Measurements from ENCODE around the gene STX8.

Gene STX8

DNA sequence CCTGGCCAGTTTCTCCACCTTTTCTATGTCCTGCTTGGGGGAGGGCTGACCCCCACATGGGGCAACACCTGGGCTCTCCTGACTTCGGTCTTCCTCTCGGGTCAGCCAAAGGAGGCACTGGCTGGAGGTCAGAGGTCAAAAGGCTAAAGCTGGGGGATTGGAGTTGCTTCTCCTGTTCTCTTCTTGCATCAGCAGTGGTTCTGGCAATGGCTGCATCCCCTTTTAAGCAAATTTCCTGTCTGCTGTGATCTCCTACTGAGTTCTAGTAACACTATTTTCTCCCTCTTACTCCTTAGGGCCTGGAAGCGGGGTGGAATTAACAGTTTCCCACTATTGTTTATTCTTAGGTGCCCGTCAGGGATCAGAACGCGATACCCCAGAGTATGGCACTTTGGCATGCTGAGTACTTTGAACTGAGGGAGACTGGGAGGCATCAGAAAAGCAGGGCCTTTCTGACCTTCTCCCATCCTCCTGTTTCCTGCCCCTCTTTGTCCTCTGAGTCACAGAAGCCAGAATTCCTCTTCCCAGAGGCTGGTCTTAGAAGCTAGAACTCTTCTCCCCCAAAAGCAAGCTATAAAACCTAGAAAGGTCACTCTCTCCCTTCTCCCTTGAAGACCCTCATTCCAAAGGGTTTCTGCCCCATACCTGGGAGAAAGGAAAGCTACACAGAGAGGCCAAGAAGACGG, 268.2 kb downstream of the STX8 start:
- Mint-ChIP-seq H3K36me3 (peaks cover 5% of the 10 kb centered on the region), H3K4me1 (peaks cover 5% of the 10 kb centered on the region), H3K4me3 (no peak overlapping the region), H3K27me3 (no peaks in the 10 kb centered on the region), H3K9me3 (no peaks in the 10 kb centered on the region), H3K27ac (no peak overlapping the region)
- no peak for DNase-seq (ENCODE audit: low spot score in 2 of 2)
- ATAC-seq (ENCODE audit: low read depth), result no peak

DNA sequence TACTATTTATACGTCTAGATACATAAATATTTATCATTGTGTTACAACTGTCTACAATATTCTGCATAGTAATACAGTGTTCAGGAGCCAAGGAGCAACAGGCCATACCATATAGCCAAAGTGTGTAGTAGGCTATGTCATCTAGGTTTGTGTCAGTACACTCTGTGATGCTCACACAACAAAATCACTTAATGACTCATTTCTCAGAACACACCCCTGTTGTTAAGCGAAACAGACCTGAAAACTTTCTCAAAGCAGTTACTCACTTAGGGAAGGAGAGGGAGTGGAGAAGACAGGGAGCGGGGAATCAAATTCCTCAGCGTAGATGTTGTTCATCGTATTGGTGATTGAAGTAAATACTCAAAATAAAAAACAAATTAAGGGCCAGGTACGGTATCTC, 269.5 kb downstream of the STX8 start:
- peaks cover 10% of the 10 kb centered on the region for H3K4me1 Mint-ChIP-seq
- H3K9me3 Mint-ChIP-seq, result no peaks in the 10 kb centered on the region
- peaks cover 4% of the 10 kb centered on the region for H3K36me3 Mint-ChIP-seq
- H3K27me3 Mint-ChIP-seq, result no peaks in the 10 kb centered on the region
- no peak overlapping the region for H3K4me3 Mint-ChIP-seq
- DNase-seq (ENCODE audit: low spot score in 2 of 2), result no peak
- ATAC-seq (ENCODE audit: low read depth), result no peak
- H3K27ac Mint-ChIP-seq, result no peak overlapping the region

DNA sequence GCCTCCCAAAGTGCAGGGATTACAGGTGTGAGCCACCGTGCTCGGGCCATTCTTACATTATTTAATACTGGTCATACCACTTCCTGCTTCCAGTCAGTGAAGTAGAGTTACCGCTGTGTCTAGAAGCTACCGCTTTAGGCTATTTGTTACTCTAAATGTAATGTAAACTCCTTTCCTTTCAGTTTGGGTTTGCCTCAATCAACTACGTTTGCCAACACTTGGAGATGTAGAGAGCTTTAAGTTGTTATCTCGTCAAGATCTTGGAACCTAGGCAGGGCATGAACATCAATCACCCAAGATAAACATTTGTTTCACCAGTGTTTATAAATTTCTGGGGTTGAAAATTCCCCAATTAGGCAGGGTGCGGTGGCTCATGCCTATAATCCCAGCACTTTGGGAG, 275.9 kb downstream of the STX8 start:
- DNase-seq (ENCODE audit: low spot score in 2 of 2) (no peak), ATAC-seq (ENCODE audit: low read depth) (no peak)
- Mint-ChIP-seq H3K27me3 (no peaks in the 10 kb centered on the region), H3K4me3 (no peak overlapping the region), H3K27ac (no peak overlapping the region), H3K9me3 (no peaks in the 10 kb centered on the region), H3K36me3 (peaks cover 12% of the 10 kb centered on the region), H3K4me1 (peaks cover 12% of the 10 kb centered on the region)

DNA sequence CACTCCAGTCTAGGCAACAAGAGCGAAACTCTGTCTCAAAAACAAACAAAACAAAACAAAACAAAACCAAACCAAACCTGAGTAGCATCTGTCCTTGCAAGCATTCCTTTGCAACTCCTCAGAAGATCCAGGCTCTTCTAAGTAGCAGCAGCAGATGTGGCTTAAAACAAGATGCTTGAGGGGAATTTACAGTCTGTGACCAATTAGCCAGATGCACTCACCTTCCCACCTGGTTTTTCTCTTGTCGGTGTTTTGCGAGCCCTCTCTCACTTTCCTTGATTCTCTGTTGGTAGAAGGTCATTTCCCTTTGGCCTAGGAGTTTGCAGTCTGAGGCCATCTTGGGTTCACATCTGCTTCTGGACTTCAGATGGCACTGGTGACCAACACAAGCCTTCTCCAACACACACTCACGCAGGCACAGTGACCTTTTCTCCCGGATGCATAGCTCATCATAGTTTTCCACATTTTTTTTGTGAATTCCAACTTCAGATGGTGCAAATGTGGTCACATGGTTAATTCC, 276.8 kb downstream of the STX8 start:
- no peak for ATAC-seq (ENCODE audit: low read depth)
- no peaks in the 10 kb centered on the region for H3K27me3 Mint-ChIP-seq
- DNase-seq (ENCODE audit: low spot score in 2 of 2), result no peak
- no peak overlapping the region for H3K4me3 Mint-ChIP-seq
- peaks cover 14% of the 10 kb centered on the region for H3K4me1 Mint-ChIP-seq
- no peak overlapping the region for H3K27ac Mint-ChIP-seq
- no peaks in the 10 kb centered on the region for H3K9me3 Mint-ChIP-seq
- peaks cover 12% of the 10 kb centered on the region for H3K36me3 Mint-ChIP-seq

DNA sequence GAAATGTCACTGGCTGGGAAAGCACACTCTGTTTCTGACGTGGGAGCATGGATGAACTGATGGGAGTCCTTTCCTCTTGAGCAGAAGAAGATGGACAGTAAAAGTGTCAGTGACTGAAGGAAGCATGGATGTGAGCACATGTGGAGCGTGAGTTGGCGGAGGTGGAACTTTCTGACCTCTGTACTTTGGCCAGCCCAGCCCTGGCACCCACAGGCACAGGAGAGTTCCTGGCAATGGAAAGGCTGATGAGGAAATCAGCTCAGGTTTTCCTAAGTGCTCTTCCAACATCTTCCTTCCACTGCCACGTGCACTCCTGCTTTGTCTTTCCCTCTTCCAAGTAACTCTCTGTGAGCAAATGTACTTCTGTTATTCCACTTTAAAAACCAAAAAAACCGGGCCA, 277.5 kb downstream of the STX8 start:
- H3K9me3 Mint-ChIP-seq, result no peaks in the 10 kb centered on the region
- H3K27ac Mint-ChIP-seq, result no peak overlapping the region
- no peaks in the 10 kb centered on the region for H3K27me3 Mint-ChIP-seq
- ATAC-seq (ENCODE audit: low read depth) (no peak), DNase-seq (ENCODE audit: low spot score in 2 of 2) (no peak)
- H3K4me3 Mint-ChIP-seq, result no peak overlapping the region
- peaks cover 12% of the 10 kb centered on the region for H3K4me1 Mint-ChIP-seq
- peaks cover 10% of the 10 kb centered on the region for H3K36me3 Mint-ChIP-seq

DNA sequence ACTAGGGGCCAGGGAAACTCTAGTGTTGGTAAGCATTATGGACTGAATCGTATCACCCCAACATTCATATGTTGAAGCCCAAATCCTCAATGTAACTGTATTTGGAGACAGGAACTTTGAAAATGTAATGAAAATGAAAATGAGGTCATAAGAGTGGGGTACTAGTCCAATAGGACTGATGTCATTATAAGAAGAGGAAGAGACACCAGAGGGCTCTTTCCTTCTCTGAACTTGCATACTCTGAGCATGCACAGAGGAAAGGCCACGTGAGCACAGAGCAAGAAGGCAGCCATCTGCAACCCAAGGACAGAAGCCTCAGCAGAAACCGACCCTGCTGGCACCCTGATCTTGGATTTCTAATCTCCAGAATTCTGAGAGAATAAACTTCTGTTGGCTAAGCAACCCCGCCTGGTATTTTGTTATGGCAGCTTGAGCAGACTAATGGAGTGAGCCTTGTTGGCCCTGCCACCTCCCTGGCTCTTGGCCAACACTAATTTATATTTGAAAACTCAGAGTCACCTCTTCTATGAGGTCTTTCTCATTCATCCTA, 280.9 kb downstream of the STX8 start:
- DNase-seq (ENCODE audit: low spot score in 2 of 2) (no peak), ATAC-seq (ENCODE audit: low read depth) (no peak)
- Mint-ChIP-seq H3K9me3 (no peaks in the 10 kb centered on the region), H3K4me1 (peaks cover 21% of the 10 kb centered on the region), H3K27me3 (no peaks in the 10 kb centered on the region), H3K36me3 (peaks cover 6% of the 10 kb centered on the region), H3K27ac (no peak overlapping the region), H3K4me3 (no peak overlapping the region)

DNA sequence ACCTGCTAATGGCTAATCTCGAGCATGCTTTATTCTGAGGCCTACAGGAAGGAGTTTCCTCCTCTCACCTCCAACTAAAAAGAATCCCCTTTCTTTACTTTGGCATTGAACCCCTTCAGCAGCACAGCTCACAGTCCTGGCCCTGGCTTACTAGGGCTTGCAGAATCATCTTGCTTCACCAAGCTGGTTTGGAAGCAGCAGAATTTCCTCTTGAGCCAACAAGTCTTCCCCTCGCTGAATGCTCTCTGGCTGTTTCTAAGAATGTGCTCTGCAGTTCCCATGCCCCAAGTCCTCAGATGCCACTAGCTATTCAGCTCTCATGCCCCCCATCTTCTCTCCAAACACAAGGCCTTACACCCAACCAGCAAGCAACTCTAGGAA, 283.1 kb downstream of the STX8 start:
- Mint-ChIP-seq H3K4me3 (no peak overlapping the region), H3K4me1 (peaks cover 24% of the 10 kb centered on the region), H3K27ac (peak overlapping the region; percentile 7), H3K36me3 (peaks cover 3% of the 10 kb centered on the region), H3K9me3 (no peaks in the 10 kb centered on the region), H3K27me3 (no peaks in the 10 kb centered on the region)
- DNase-seq (ENCODE audit: low spot score in 2 of 2), result no peak
- no peak for ATAC-seq (ENCODE audit: low read depth)

DNA sequence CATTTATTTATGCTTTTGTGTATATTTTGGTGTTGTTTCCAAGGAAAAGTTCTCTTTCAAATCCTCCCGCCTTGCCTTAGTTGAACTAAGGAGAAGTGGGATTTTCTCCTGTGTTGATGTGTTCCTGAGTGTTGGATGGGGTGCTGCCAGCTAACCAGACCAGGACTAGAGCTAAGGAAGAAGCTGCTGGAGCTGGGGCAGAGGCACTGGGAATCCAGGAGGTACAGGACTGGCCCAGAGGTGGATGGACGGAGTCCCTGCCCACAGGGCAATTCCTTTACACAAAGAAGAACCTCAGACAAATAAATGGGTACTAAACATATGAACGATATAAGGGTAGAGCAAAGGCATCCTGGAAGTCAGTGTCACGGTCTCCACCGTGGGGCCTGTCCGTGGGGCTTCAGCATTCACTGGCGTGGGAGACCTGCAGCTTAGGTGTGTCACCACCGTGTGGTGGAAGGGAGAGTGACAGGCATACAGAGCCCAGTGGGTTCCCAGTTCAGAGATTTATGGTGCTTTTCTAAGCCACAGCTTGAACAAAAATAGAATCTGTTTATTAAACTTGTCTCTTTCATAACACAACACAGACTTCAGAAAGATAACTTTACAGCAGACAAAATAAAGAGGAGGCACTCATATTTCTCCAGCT, 283.6 kb downstream of the STX8 start:
- no peak overlapping the region for H3K27ac Mint-ChIP-seq

DNA sequence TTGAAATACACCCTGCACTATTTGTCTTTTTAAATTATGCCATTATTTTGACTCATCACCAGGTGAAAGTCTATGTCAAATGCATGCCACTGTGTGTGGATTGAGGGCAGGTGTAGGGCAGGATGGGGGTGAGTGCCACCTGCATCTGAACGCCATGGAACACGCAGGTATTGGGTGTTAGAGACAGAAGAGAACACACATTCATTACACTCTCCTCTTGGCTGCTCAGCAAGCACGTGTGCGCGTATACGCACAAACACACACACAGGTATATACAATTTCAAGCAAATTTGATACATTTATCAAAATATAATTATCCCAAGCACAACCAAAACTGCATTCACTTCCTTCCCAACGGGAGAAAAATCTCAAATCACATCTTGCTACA, 285.4 kb downstream of the STX8 start:
- H3K27me3 Mint-ChIP-seq, result no peaks in the 10 kb centered on the region
- H3K4me3 Mint-ChIP-seq, result no peak overlapping the region
- no peaks in the 10 kb centered on the region for H3K9me3 Mint-ChIP-seq
- ATAC-seq (ENCODE audit: low read depth) (no peak), DNase-seq (ENCODE audit: low spot score in 2 of 2) (no peak)
- H3K4me1 Mint-ChIP-seq, result peaks cover 24% of the 10 kb centered on the region
- no peaks in the 10 kb centered on the region for H3K36me3 Mint-ChIP-seq
- peak overlapping the region; percentile 42 for H3K27ac Mint-ChIP-seq

More for the DNA sequence above, 283.6 kb downstream of the STX8 start:
- peak; percentile 14 to 17 for DNase-seq (ENCODE audit: low spot score in 2 of 2)
- H3K27me3 Mint-ChIP-seq, result no peaks in the 10 kb centered on the region
- H3K36me3 Mint-ChIP-seq, result peaks cover 2% of the 10 kb centered on the region
- no peaks in the 10 kb centered on the region for H3K9me3 Mint-ChIP-seq
- peaks cover 24% of the 10 kb centered on the region for H3K4me1 Mint-ChIP-seq
- no peak overlapping the region for H3K4me3 Mint-ChIP-seq
- peak; percentile 47 for ATAC-seq (ENCODE audit: low read depth)

DNA sequence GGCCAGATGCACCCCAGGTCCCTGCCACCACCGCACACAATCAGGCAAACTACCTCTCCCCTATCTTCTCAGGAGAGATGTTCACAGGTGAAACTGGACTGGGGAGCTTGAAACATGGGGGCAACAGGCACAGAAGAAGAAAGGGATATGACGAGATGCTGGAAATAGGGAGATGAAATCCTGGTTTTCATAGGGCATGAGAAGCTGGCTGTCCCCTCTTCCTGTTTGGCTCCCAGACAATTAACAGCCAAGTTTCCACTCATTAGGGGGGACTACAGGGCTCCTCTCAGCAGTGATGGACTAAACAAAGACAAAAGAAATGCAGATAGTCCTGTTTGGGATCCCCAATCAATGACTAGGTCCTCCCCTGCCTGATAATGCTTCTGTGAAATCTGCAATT, 288.3 kb downstream of the STX8 start:
- Mint-ChIP-seq H3K36me3 (peaks cover 5% of the 10 kb centered on the region), H3K27me3 (no peaks in the 10 kb centered on the region), H3K4me1 (peaks cover 19% of the 10 kb centered on the region), H3K27ac (no peak overlapping the region), H3K9me3 (no peaks in the 10 kb centered on the region), H3K4me3 (no peak overlapping the region)
- ATAC-seq (ENCODE audit: low read depth) (no peak), DNase-seq (ENCODE audit: low spot score in 2 of 2) (no peak)

DNA sequence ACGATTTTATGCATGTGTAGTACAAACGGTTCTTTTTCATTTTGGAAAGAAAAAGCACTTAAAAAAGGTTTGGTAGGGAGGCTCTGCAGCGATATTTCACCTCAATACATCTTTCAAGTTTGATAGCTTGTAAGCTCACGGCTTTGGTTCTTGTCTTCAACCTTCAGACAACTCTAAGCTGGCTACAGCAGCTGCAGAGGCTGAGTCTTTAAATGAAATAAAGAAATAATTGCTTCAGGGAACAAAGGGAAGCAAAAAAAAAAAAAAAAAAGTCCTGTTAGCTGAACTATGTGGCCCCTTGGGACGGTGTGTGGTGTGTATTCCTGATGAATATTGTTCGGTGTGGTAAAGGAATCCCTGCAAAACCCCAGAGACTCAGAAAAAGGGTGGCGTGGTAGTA, 289.2 kb downstream of the STX8 start:
- Mint-ChIP-seq H3K4me1 (peaks cover 14% of the 10 kb centered on the region), H3K9me3 (no peaks in the 10 kb centered on the region), H3K36me3 (peaks cover 5% of the 10 kb centered on the region)

DNA sequence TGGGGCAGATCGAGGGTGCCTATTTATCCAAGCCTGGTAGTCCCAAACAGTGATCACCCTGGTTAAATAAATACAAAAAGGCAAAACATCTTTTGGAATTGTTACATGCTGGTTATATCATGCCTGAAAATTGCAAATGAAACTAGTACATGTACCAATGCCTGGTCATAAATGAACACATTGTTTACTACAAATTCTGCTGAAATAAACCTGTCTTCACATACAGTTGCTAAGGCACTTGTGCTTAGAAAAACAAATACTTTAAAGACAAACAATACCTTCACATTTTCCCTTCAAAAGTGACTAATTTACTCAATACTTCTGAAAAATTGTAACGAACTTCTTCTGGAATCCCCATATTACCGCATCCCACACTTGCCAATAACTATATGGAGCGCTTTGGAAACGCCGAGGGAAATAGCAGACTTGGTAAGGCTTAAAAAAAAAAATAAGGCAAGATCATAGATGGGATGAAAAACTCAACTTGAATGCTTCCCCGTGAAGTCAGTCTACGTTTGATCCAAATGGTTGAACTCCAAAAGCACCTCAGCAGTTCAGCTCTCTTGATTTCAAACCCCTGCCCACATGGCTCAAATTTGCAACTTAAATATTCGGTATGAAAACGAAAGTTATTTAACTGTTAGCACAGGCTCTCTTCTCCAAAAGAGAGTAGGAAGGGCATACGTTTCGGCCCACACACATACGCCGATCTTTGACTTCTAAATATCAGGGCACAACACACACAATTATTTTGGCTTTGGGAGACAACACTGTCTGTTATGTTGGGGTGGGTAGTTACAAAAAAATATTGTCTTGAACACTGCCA, 289.8 kb downstream of the STX8 start:
- no peak for DNase-seq (ENCODE audit: low spot score in 2 of 2)
- Mint-ChIP-seq H3K9me3 (no peaks in the 10 kb centered on the region), H3K27ac (no peak overlapping the region)

More for the DNA sequence above, 289.2 kb downstream of the STX8 start:
- DNase-seq (ENCODE audit: low spot score in 2 of 2) (no peak), ATAC-seq (ENCODE audit: low read depth) (no peak)
- Mint-ChIP-seq H3K27me3 (no peaks in the 10 kb centered on the region), H3K4me3 (no peak overlapping the region), H3K27ac (no peak overlapping the region)

DNA sequence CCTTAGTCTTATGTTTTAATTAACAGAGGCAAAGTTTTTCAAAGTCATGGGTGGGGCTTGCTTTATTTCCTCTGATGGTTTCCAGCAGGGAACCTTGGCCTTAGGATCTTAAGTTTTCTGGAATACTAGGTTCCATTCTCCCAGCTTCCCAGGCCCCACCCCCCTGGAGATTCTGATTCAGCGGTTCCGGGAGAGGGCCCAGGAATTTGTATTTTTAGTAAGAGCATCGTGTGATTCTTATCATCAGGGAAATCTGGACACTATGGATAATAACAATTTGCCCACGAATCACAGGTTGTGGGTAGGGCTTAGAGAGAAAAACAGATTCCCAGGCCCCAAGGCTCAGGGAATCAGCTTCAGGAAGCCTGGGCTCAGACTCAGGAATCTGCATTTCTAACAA, 290.7 kb downstream of the STX8 start:
- no peak for ATAC-seq (ENCODE audit: low read depth)
- no peak overlapping the region for H3K4me3 Mint-ChIP-seq
- peaks cover 9% of the 10 kb centered on the region for H3K4me1 Mint-ChIP-seq
- no peaks in the 10 kb centered on the region for H3K27me3 Mint-ChIP-seq
- H3K9me3 Mint-ChIP-seq, result no peaks in the 10 kb centered on the region
- H3K27ac Mint-ChIP-seq, result no peak overlapping the region
- DNase-seq (ENCODE audit: low spot score in 2 of 2), result no peak
- peaks cover 14% of the 10 kb centered on the region for H3K36me3 Mint-ChIP-seq

More for the DNA sequence above, 289.8 kb downstream of the STX8 start:
- Mint-ChIP-seq H3K27me3 (no peaks in the 10 kb centered on the region), H3K4me1 (peaks cover 16% of the 10 kb centered on the region), H3K36me3 (peaks cover 9% of the 10 kb centered on the region), H3K4me3 (no peak overlapping the region)
- no peak for ATAC-seq (ENCODE audit: low read depth)

DNA sequence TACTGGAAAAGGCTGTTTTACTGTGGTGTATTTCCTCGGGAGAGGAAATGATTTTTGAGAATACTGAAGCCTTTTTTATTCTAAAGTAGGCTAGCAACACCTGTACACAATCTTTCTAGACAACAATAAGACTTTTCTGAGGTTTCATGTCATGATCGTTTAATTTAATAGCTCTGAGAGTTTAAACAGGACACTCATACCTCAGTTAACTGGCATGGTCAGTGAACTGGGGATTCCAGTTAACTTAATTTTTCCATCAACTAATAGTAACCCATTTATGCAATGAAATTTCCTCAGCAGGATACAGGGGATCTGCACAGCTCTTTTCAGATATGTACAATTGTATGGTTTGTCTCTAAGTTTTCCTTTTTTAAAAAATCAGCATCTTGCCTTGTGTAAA, 291.7 kb downstream of the STX8 start:
- no peak for DNase-seq (ENCODE audit: low spot score in 2 of 2)
- Mint-ChIP-seq H3K27ac (no peak overlapping the region), H3K4me3 (no peak overlapping the region), H3K9me3 (no peaks in the 10 kb centered on the region), H3K4me1 (peaks cover 3% of the 10 kb centered on the region), H3K27me3 (no peaks in the 10 kb centered on the region), H3K36me3 (peaks cover 15% of the 10 kb centered on the region)
- no peak for ATAC-seq (ENCODE audit: low read depth)

Measured in memory B cell (primary cell).